ENCODE results near the gene QRSL1.
"Not testable (repeated sequence)": the region's sequence is repeated elsewhere in the genome, so short reads cannot be mapped to it uniquely, and the experiment has no call there.

QRSL1 gene, protein sequence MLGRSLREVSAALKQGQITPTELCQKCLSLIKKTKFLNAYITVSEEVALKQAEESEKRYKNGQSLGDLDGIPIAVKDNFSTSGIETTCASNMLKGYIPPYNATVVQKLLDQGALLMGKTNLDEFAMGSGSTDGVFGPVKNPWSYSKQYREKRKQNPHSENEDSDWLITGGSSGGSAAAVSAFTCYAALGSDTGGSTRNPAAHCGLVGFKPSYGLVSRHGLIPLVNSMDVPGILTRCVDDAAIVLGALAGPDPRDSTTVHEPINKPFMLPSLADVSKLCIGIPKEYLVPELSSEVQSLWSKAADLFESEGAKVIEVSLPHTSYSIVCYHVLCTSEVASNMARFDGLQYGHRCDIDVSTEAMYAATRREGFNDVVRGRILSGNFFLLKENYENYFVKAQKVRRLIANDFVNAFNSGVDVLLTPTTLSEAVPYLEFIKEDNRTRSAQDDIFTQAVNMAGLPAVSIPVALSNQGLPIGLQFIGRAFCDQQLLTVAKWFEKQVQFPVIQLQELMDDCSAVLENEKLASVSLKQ

DNA sequence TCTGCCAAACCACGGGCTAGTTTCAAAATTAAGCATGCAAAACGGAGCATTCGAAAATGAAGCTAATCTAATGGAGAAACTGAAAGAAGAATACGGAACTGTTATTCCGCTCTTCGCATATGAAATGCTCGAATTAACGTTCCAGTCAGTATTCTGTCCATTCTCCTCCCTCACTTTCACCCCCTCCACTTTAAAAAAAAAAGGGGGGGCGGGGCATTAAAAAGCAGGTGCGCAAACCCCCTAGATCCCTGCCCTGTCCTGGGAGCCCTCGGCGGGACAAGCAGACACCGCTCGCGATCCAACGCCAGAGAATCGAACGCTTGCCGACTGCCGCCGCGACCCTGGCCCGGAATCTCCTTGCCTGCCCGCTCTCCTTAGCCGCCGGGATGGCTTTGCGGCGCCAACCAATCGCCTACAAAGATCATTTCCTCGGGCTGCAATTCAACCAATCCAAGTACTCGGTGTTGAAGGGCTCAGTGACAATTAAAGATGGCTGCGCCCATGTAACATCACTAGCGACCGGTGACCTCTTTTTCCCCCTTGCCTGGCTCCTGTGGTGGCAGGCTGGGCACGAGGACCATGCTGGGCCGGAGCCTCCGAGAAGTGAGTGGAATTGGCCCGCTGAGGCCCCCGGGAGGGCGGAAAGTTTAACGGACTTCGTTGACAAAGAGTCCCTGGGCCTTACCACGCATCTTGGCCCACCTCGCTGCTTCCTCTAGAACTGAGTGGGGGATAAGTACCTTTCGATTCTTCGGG lies at the start of gene QRSL1, which contains the start of gene RTN4IP1:
Gene QRSL1 (plus strand): TSS at position 476 of the 756 bp plus-strand sequence. CDS start 104 bp downstream, at position 580.
Gene RTN4IP1 (minus strand): TSS at position 396 of the 756 bp plus-strand sequence. CDS start 477 bp downstream, outside the sequence.
- Histone ChIP-seq H3K4me3 (ENCODE audit: low read depth, low read length) (peak within 1 kb of the TSS; percentile 93), H3K27me3 (ENCODE audit: insufficient read depth, low read length) (no peaks in the 10 kb centered on the region), H3K79me2 (ENCODE audit: control insufficient read depth, insufficient read depth, low read length, unreplicated experiment) (peaks cover 42% of the 10 kb centered on the region), H2AFZ (ENCODE audit: low read length, unreplicated experiment) (peak within 1 kb of the TSS; percentile 87), H3K36me3 (ENCODE audit: insufficient read depth, low read length) (no peaks in the 10 kb centered on the region), H3K4me1 (ENCODE audit: control insufficient read depth, insufficient read depth, low read length, unreplicated experiment) (peaks cover 7% of the 10 kb centered on the region), H3K27ac (ENCODE audit: low read depth, low read length) (peak within 1 kb of the TSS; percentile 55; the same call in 1 of the 2 replicates)

DNA sequence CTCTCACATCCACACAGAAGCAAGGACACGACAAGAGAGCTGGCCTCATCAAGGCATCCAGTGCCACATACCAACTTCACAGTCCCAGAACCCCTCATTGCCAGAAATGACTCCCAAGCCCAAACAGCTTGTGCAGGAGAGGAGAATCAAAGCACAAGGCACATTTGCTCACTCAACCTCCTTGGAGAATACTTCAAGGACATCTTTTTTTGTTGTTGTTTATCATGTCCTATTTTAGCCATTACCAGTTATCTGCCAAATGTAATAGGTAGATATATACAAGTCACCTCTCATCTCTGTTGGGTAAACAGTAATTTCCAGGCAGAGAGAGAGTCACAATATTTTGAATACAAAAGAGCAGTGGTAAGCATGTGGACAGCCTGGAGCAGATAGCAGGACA lies 47.9 kb upstream of the QRSL1 start:
- Histone ChIP-seq H3K36me3 (ENCODE audit: insufficient read depth, low read length) (no peaks in the 10 kb centered on the region), H3K27ac (ENCODE audit: low read depth, low read length) (no peak overlapping the region)

DNA sequence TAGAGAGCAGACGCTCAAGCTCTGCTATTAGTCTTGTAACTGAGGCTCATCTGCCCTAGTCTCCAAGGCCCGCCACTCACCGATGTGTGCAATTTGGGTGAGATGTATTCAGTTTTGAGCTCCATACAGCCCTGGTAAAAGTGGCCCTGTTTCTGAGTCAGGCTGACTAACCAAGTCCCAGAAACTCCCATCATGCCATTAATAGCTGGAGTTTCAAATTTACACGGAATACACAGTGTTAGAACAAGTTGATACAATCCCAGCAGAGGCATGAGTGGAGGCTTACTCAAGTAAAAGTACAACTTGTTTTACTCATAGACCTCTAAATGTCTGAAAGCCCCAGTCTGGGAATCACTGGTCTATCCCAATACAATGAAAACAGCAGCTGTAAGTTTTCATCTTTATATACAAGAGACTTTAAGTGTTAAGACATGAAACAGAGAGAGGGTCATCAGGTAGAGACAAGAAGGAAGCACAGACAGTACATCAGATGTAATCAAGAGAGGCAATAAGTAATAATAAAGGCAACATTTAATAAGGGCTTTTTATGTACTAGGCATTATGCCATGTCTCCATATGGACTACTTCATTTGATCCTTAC lies 42.5 kb upstream of the QRSL1 start:
- Histone ChIP-seq H3K4me1 (ENCODE audit: control insufficient read depth, insufficient read depth, low read length, unreplicated experiment) (peaks cover 14% of the 10 kb centered on the region), H3K36me3 (ENCODE audit: insufficient read depth, low read length) (no peaks in the 10 kb centered on the region), H3K79me2 (ENCODE audit: control insufficient read depth, insufficient read depth, low read length, unreplicated experiment) (no peaks in the 10 kb centered on the region)

More for the DNA sequence above, 47.9 kb upstream of the QRSL1 start:
- Histone ChIP-seq H2AFZ (ENCODE audit: low read length, unreplicated experiment) (no peak overlapping the region), H3K79me2 (ENCODE audit: control insufficient read depth, insufficient read depth, low read length, unreplicated experiment) (no peaks in the 10 kb centered on the region), H3K4me1 (ENCODE audit: control insufficient read depth, insufficient read depth, low read length, unreplicated experiment) (no peaks in the 10 kb centered on the region), H3K4me3 (ENCODE audit: low read depth, low read length) (no peak overlapping the region), H3K27me3 (ENCODE audit: insufficient read depth, low read length) (no peaks in the 10 kb centered on the region)

DNA sequence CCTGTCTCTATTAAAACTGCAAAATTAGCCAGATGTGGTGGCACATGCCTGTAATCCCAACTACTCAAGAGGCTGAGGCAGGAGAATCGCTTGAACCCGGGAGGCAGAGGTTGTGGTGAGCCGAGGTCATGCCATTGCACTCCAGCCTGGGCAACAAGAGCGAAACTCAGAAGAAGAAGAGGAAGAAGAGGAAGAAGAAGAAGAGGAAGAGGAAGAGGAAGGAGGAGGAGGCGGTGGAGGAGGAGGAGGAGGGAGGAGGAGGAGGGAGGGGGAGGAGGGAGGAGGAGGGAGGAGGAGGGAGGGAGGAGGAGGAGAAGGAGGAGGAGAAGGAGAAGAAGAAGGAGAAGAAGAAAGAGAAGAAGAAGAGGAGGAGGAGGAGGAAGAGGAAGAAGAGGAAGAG lies 40.4 kb upstream of the QRSL1 start:
- H3K4me3 ChIP-seq (ENCODE audit: low read depth, low read length); H3K27ac ChIP-seq (ENCODE audit: low read depth, low read length); H3K36me3 ChIP-seq (ENCODE audit: insufficient read depth, low read length); H3K79me2 ChIP-seq (ENCODE audit: control insufficient read depth, insufficient read depth, low read length, unreplicated experiment); H2AFZ ChIP-seq (ENCODE audit: low read length, unreplicated experiment); H3K27me3 ChIP-seq (ENCODE audit: insufficient read depth, low read length): not testable (repeated sequence)
- H3K4me1 ChIP-seq (ENCODE audit: control insufficient read depth, insufficient read depth, low read length, unreplicated experiment) = peaks cover 16% of the 10 kb centered on the region

More for the DNA sequence above, 42.5 kb upstream of the QRSL1 start:
- Histone ChIP-seq H3K4me3 (ENCODE audit: low read depth, low read length) (no peak overlapping the region), H2AFZ (ENCODE audit: low read length, unreplicated experiment) (no peak overlapping the region), H3K27ac (ENCODE audit: low read depth, low read length) (no peak overlapping the region), H3K27me3 (ENCODE audit: insufficient read depth, low read length) (no peaks in the 10 kb centered on the region)

DNA sequence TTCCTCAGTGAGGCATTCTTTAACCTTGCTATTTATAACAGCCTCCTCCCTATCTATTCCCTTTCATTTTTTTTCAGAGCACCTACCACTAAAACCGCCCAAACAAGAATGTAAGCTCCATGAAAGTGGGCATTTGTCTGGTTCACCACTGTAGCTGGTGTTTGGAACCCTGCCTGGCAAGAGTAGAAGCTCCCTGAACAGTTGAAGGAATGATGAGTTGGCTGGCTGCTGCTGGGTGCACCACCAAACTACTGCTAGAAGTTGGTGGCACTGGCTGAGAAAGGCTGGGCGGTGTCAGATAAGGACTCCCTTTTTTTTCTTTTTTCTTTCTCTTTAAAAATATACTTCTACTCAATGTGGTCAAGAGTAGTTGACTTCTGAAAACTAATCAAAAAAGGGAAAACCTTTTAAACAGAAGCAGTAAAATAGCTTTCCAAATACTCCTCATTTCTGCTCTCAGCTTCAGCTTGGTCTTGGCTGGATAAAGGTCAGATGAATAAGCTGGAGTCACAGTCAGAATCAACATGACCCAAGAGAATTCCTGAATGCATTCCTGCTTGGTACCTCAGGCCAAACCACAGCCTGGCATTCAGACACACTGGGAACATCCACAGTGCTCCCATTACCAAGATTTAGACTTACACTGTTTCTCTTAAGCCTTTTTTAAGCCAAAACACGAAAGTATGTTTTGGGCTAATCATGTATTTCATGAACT lies 38.1 kb upstream of the QRSL1 start:
- Histone ChIP-seq H3K4me1 (ENCODE audit: control insufficient read depth, insufficient read depth, low read length, unreplicated experiment) (peaks cover 16% of the 10 kb centered on the region), H3K79me2 (ENCODE audit: control insufficient read depth, insufficient read depth, low read length, unreplicated experiment) (no peaks in the 10 kb centered on the region), H2AFZ (ENCODE audit: low read length, unreplicated experiment) (no peak overlapping the region), H3K27me3 (ENCODE audit: insufficient read depth, low read length) (no peaks in the 10 kb centered on the region), H3K36me3 (ENCODE audit: insufficient read depth, low read length) (no peaks in the 10 kb centered on the region), H3K4me3 (ENCODE audit: low read depth, low read length) (no peak overlapping the region), H3K27ac (ENCODE audit: low read depth, low read length) (peak overlapping the region; percentile 24)

DNA sequence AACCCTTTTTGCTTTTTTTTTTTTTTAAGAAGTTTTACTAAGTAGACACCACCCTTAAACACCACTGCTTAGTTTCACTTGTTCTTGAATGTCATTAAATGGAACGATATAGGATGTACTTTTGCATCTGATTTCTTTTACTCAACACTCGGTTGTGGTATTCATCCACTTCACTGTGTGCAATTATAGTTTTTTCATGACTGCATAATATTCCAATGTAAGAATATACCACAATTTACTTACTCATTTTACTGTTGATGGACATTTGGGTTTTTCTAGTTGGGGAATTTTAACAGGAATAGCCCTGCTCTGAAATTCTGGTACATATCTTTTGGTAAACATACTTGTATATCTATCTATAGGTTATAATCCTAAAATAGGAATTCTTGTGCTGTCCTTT lies 29.9 kb upstream of the QRSL1 start:
- H3K36me3 ChIP-seq (ENCODE audit: insufficient read depth, low read length) = no peaks in the 10 kb centered on the region
- H3K27ac ChIP-seq (ENCODE audit: low read depth, low read length) = no peak overlapping the region
- no peaks in the 10 kb centered on the region for H3K27me3 ChIP-seq (ENCODE audit: insufficient read depth, low read length)
- H3K4me1 ChIP-seq (ENCODE audit: control insufficient read depth, insufficient read depth, low read length, unreplicated experiment) = no peaks in the 10 kb centered on the region
- H3K4me3 ChIP-seq (ENCODE audit: low read depth, low read length) = no peak overlapping the region
- no peaks in the 10 kb centered on the region for H3K79me2 ChIP-seq (ENCODE audit: control insufficient read depth, insufficient read depth, low read length, unreplicated experiment)
- H2AFZ ChIP-seq (ENCODE audit: low read length, unreplicated experiment) = no peak overlapping the region

DNA sequence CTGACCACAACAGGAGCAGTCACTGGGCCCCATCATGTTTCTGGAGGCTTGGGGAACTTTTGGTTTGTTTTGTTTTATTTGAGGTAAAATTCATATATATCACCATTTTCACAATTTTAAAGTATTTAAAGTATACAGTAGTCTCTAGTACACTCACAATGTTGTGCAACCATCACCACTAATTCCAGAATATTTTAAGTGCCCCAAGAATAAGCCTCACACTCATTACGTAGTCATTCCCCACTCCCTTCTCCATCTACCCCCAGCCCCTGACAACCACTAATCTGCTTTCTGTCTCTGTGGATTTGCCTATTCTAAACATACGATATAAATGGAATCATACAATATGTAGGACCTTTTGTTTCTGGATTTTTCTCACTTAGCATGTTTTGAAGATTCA lies 29.0 kb upstream of the QRSL1 start:
- Histone ChIP-seq H2AFZ (ENCODE audit: low read length, unreplicated experiment) (no peak overlapping the region), H3K79me2 (ENCODE audit: control insufficient read depth, insufficient read depth, low read length, unreplicated experiment) (no peaks in the 10 kb centered on the region), H3K4me1 (ENCODE audit: control insufficient read depth, insufficient read depth, low read length, unreplicated experiment) (no peaks in the 10 kb centered on the region), H3K4me3 (ENCODE audit: low read depth, low read length) (no peak overlapping the region), H3K27me3 (ENCODE audit: insufficient read depth, low read length) (no peaks in the 10 kb centered on the region), H3K36me3 (ENCODE audit: insufficient read depth, low read length) (no peaks in the 10 kb centered on the region), H3K27ac (ENCODE audit: low read depth, low read length) (no peak overlapping the region)

DNA sequence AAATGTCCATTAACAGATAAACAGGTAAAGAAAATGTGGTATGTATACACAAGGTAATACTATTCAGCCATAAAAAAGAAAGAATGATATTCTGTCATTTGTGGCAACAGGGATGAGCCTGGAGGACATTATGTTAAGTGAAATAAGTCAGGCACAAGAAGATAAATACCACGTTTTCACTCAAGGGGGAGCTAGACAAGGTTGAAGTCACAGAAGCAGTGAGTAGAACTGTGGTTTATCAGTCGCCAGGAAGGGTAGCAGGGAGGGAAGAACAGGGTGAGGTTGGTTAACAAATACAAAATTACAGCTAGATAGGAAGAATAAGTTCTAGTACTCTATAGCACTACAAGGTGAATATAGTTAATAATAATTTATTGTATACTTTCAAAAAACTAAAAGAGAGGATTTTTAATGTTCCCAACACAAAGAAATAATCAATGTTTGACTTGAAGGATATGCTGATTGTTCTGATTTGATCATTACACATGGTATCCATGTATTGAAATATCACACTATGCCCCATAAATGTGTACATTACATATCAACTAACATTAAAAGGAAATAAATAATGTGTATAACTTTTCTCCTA lies 21.2 kb upstream of the QRSL1 start:
- Histone ChIP-seq H3K36me3 (ENCODE audit: insufficient read depth, low read length) (no peaks in the 10 kb centered on the region), H3K27ac (ENCODE audit: low read depth, low read length) (no peak overlapping the region), H3K4me3 (ENCODE audit: low read depth, low read length) (no peak overlapping the region), H3K27me3 (ENCODE audit: insufficient read depth, low read length) (no peaks in the 10 kb centered on the region), H3K79me2 (ENCODE audit: control insufficient read depth, insufficient read depth, low read length, unreplicated experiment) (no peaks in the 10 kb centered on the region), H3K4me1 (ENCODE audit: control insufficient read depth, insufficient read depth, low read length, unreplicated experiment) (no peaks in the 10 kb centered on the region), H2AFZ (ENCODE audit: low read length, unreplicated experiment) (no peak overlapping the region)

DNA sequence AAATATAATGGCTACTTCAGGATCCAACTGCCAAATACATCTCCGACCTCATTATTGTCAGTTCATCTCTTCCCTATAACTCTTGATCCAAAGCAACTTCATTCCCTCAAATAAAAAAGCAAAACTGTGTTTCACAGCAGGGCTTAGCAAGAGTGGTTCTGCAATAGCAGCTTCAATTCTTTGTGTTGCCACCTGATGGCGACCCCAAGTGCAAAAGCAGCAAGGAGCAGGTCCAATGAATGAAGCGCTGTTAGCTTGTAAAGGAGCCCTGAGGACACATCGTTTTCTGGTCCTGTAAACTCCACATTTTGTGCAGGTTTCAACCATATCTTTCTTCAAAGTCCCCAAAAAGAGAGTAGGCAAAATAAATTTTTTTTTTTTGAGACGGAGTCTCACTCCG lies 19.7 kb upstream of the QRSL1 start:
- no peak overlapping the region for H3K4me3 ChIP-seq (ENCODE audit: low read depth, low read length)

DNA sequence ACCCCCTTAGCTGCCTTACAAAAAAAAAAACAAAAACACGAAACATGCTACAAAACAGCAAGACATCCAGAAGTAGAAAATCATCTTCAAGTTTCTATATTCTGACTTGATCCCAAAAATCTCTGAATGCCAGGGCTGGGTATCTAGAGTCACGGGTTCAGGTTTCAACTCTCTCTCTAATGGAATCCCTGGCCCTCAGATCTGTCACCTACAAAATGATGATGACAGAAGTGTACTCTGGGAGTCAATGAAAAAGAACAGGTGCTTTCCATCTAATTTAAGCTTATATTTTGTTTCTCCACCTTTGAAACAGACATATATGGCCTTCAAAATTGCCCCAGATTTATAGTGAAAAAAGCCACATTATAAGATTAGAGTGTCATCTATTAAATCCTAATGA lies 18.3 kb upstream of the QRSL1 start:
- no peak overlapping the region for H3K27ac ChIP-seq (ENCODE audit: low read depth, low read length)
- H3K4me3 ChIP-seq (ENCODE audit: low read depth, low read length) = no peak overlapping the region
- H3K4me1 ChIP-seq (ENCODE audit: control insufficient read depth, insufficient read depth, low read length, unreplicated experiment) = no peaks in the 10 kb centered on the region
- H3K36me3 ChIP-seq (ENCODE audit: insufficient read depth, low read length) = no peaks in the 10 kb centered on the region
- H3K79me2 ChIP-seq (ENCODE audit: control insufficient read depth, insufficient read depth, low read length, unreplicated experiment) = no peaks in the 10 kb centered on the region
- H3K27me3 ChIP-seq (ENCODE audit: insufficient read depth, low read length) = no peaks in the 10 kb centered on the region
- no peak overlapping the region for H2AFZ ChIP-seq (ENCODE audit: low read length, unreplicated experiment)

More for the DNA sequence above, 19.7 kb upstream of the QRSL1 start:
- Histone ChIP-seq H3K27me3 (ENCODE audit: insufficient read depth, low read length) (no peaks in the 10 kb centered on the region), H3K36me3 (ENCODE audit: insufficient read depth, low read length) (no peaks in the 10 kb centered on the region), H3K4me1 (ENCODE audit: control insufficient read depth, insufficient read depth, low read length, unreplicated experiment) (no peaks in the 10 kb centered on the region), H3K79me2 (ENCODE audit: control insufficient read depth, insufficient read depth, low read length, unreplicated experiment) (no peaks in the 10 kb centered on the region), H2AFZ (ENCODE audit: low read length, unreplicated experiment) (no peak overlapping the region), H3K27ac (ENCODE audit: low read depth, low read length) (no peak overlapping the region)

All from ACC112 (cell line).